ENCODE data around the gene SMG6.
A peak's percentile ranks its signal among the peaks of the same experiment; 100 is the strongest.

SMG6 gene

GRCh38 chr17:2067048-2067561 is 236.5 kb downstream of the SMG6 start:
- Histone ChIP-seq H2AFZ (ENCODE audit: low read length) (no peak overlapping the region), H3K18ac (ENCODE audit: low read length) (no peak overlapping the region), H4K8ac (ENCODE audit: low read depth, low read length) (no peak overlapping the region), H3K4me3 (ENCODE audit: low read length in 2 of 2) (no peak overlapping the region), H3K79me1 (ENCODE audit: low read depth, low read length) (peaks cover 5% of the 10 kb centered on the region), H2BK15ac (ENCODE audit: low read length) (no peak overlapping the region), H3K9ac (ENCODE audit: low read depth, low read length, poor library complexity) (no peak overlapping the region), H3K4ac (ENCODE audit: low read length) (no peak overlapping the region), H4K91ac (ENCODE audit: low read depth, low read length, poor library complexity) (no peak overlapping the region), H3K9me3 (replicated peaks in 1 of 2; ENCODE audit: control insufficient read depth in 2 of 2, insufficient read depth in 1 of 2, low read depth in 1 of 2, low read length in 2 of 2) (peaks cover 0 to 2% of the 10 kb centered on the region in 2 donors), H2BK5ac (ENCODE audit: low read length) (no peak overlapping the region), H2BK120ac (ENCODE audit: low read depth, low read length) (no peak overlapping the region), H2AK5ac (ENCODE audit: low read depth, low read length) (no peak overlapping the region), H3K27ac (replicated peaks; ENCODE audit: low read length) (no peak overlapping the region), H3K23ac (ENCODE audit: low read depth, low read length, poor library complexity) (no peak overlapping the region), H2BK12ac (ENCODE audit: low read length) (no peak overlapping the region), H3K4me1 (ENCODE audit: control insufficient read depth in 2 of 2, insufficient read depth in 1 of 2, low read depth in 1 of 2, low read length in 2 of 2) (peaks cover 4 to 17% of the 10 kb centered on the region in 2 donors), H3K27me3 (ENCODE audit: control insufficient read depth in 3 of 3, insufficient read depth in 3 of 3, low read depth in 1 of 3, low read length in 3 of 3) (no peaks in the 10 kb centered on the region), H3K36me3 (replicated peaks in 1 of 2; ENCODE audit: control insufficient read depth in 2 of 2, insufficient read depth in 2 of 2, low read length in 2 of 2) (peaks cover 26 to 93% of the 10 kb centered on the region in 2 donors), H3K4me2 (ENCODE audit: insufficient read depth, low read length, poor library complexity, severe bottlenecking) (no peak overlapping the region), H3K14ac (ENCODE audit: low read length) (no peak overlapping the region)
- DNase-seq (ENCODE audit: low spot score): no peak
- WGBS, 2 donors (ENCODE audit: extremely low coverage in 2 of 2, insufficient read length in 2 of 2, insufficient replicate concordance in 1 of 2): no CpG with 5 or more reads among the region's 14 CpGs

GRCh38 chr17:2065949-2066400 is 237.6 kb downstream of the SMG6 start:
- Histone ChIP-seq H3K4me1 (ENCODE audit: control insufficient read depth in 2 of 2, insufficient read depth in 1 of 2, low read depth in 1 of 2, low read length in 2 of 2) (peaks cover 4 to 17% of the 10 kb centered on the region in 2 donors), H2AFZ (ENCODE audit: low read length) (no peak overlapping the region), H2BK120ac (ENCODE audit: low read depth, low read length) (no peak overlapping the region), H2BK12ac (ENCODE audit: low read length) (no peak overlapping the region), H3K4me3 (ENCODE audit: low read length in 2 of 2) (peak overlapping the region in 1 of 2 donors; percentile 55), H3K23ac (ENCODE audit: low read depth, low read length, poor library complexity) (no peak overlapping the region), H3K4me2 (ENCODE audit: insufficient read depth, low read length, poor library complexity, severe bottlenecking) (no peak overlapping the region), H4K91ac (ENCODE audit: low read depth, low read length, poor library complexity) (no peak overlapping the region), H3K18ac (ENCODE audit: low read length) (no peak overlapping the region), H3K9ac (ENCODE audit: low read depth, low read length, poor library complexity) (peak overlapping the region; percentile 44), H3K27me3 (ENCODE audit: control insufficient read depth in 3 of 3, insufficient read depth in 3 of 3, low read depth in 1 of 3, low read length in 3 of 3) (peaks cover 0 to 3% (median 0%) of the 10 kb centered on the region in 3 experiments), H2AK5ac (ENCODE audit: low read depth, low read length) (no peak overlapping the region), H3K14ac (ENCODE audit: low read length) (peak overlapping the region; percentile 47), H2BK15ac (ENCODE audit: low read length) (no peak overlapping the region), H2BK5ac (ENCODE audit: low read length) (no peak overlapping the region), H3K79me1 (ENCODE audit: low read depth, low read length) (peaks cover 8% of the 10 kb centered on the region), H3K9me3 (replicated peaks in 1 of 2; ENCODE audit: control insufficient read depth in 2 of 2, insufficient read depth in 1 of 2, low read depth in 1 of 2, low read length in 2 of 2) (peaks cover 0 to 2% of the 10 kb centered on the region in 2 donors), H3K36me3 (replicated peaks in 1 of 2; ENCODE audit: control insufficient read depth in 2 of 2, insufficient read depth in 2 of 2, low read length in 2 of 2) (peaks cover 30 to 93% of the 10 kb centered on the region in 2 donors), H4K8ac (ENCODE audit: low read depth, low read length) (no peak overlapping the region), H3K4ac (ENCODE audit: low read length) (peak overlapping the region; percentile 61), H3K27ac (replicated peaks; ENCODE audit: low read length) (no peak overlapping the region)
- DNase-seq (ENCODE audit: low spot score): no peak
- no CpG with 5 or more reads among the region's 10 CpGs for WGBS, 2 donors (ENCODE audit: extremely low coverage in 2 of 2, insufficient read length in 2 of 2, insufficient replicate concordance in 1 of 2)

GRCh38 chr17:2064980-2065785 is 238.4 kb downstream of the SMG6 start:
- Histone ChIP-seq H3K14ac (ENCODE audit: low read length) (no peak overlapping the region), H3K27ac (replicated peaks; ENCODE audit: low read length) (no peak overlapping the region), H3K9me3 (replicated peaks in 1 of 2; ENCODE audit: control insufficient read depth in 2 of 2, insufficient read depth in 1 of 2, low read depth in 1 of 2, low read length in 2 of 2) (peaks cover 0 to 2% of the 10 kb centered on the region in 2 donors), H2AK5ac (ENCODE audit: low read depth, low read length) (no peak overlapping the region), H3K4me1 (ENCODE audit: control insufficient read depth in 2 of 2, insufficient read depth in 1 of 2, low read depth in 1 of 2, low read length in 2 of 2) (peaks cover 4 to 17% of the 10 kb centered on the region in 2 donors), H3K4me2 (ENCODE audit: insufficient read depth, low read length, poor library complexity, severe bottlenecking) (no peak overlapping the region), H3K4me3 (ENCODE audit: low read length in 2 of 2) (no peak overlapping the region), H3K79me1 (ENCODE audit: low read depth, low read length) (peaks cover 8% of the 10 kb centered on the region), H2AFZ (ENCODE audit: low read length) (no peak overlapping the region), H2BK12ac (ENCODE audit: low read length) (no peak overlapping the region), H4K91ac (ENCODE audit: low read depth, low read length, poor library complexity) (no peak overlapping the region), H3K4ac (ENCODE audit: low read length) (no peak overlapping the region), H3K18ac (ENCODE audit: low read length) (peak overlapping the region; percentile 48), H4K8ac (ENCODE audit: low read depth, low read length) (no peak overlapping the region), H2BK15ac (ENCODE audit: low read length) (no peak overlapping the region), H2BK120ac (ENCODE audit: low read depth, low read length) (no peak overlapping the region), H3K23ac (ENCODE audit: low read depth, low read length, poor library complexity) (peak overlapping the region; percentile 69), H3K9ac (ENCODE audit: low read depth, low read length, poor library complexity) (peak overlapping the region; percentile 56), H3K27me3 (ENCODE audit: control insufficient read depth in 3 of 3, insufficient read depth in 3 of 3, low read depth in 1 of 3, low read length in 3 of 3) (peaks cover 0 to 11% (median 2%) of the 10 kb centered on the region in 3 experiments), H2BK5ac (ENCODE audit: low read length) (no peak overlapping the region), H3K36me3 (replicated peaks in 1 of 2; ENCODE audit: control insufficient read depth in 2 of 2, insufficient read depth in 2 of 2, low read length in 2 of 2) (peaks cover 30 to 92% of the 10 kb centered on the region in 2 donors)
- DNase-seq (ENCODE audit: low spot score): no peak
- WGBS, 2 donors (ENCODE audit: extremely low coverage in 2 of 2, insufficient read length in 2 of 2, insufficient replicate concordance in 1 of 2): no CpG with 5 or more reads among the region's 24 CpGs

GRCh38 chr17:2064520-2064971 is 239.0 kb downstream of the SMG6 start:
- Histone ChIP-seq H3K4me2 (ENCODE audit: insufficient read depth, low read length, poor library complexity, severe bottlenecking) (no peak overlapping the region), H3K27me3 (ENCODE audit: control insufficient read depth in 3 of 3, insufficient read depth in 3 of 3, low read depth in 1 of 3, low read length in 3 of 3) (peaks cover 0 to 17% (median 8%) of the 10 kb centered on the region in 3 experiments), H2AFZ (ENCODE audit: low read length) (no peak overlapping the region), H3K4ac (ENCODE audit: low read length) (no peak overlapping the region), H3K9ac (ENCODE audit: low read depth, low read length, poor library complexity) (no peak overlapping the region), H2BK12ac (ENCODE audit: low read length) (no peak overlapping the region), H3K23ac (ENCODE audit: low read depth, low read length, poor library complexity) (peak overlapping the region; percentile 55), H4K91ac (ENCODE audit: low read depth, low read length, poor library complexity) (no peak overlapping the region), H3K14ac (ENCODE audit: low read length) (no peak overlapping the region), H3K4me3 (ENCODE audit: low read length in 2 of 2) (no peak overlapping the region), H3K18ac (ENCODE audit: low read length) (peak overlapping the region; percentile 48), H3K27ac (replicated peaks; ENCODE audit: low read length) (no peak overlapping the region), H3K36me3 (replicated peaks in 1 of 2; ENCODE audit: control insufficient read depth in 2 of 2, insufficient read depth in 2 of 2, low read length in 2 of 2) (peaks cover 30 to 91% of the 10 kb centered on the region in 2 donors), H2BK120ac (ENCODE audit: low read depth, low read length) (no peak overlapping the region), H2BK15ac (ENCODE audit: low read length) (no peak overlapping the region), H2BK5ac (ENCODE audit: low read length) (no peak overlapping the region), H3K79me1 (ENCODE audit: low read depth, low read length) (peaks cover 8% of the 10 kb centered on the region), H4K8ac (ENCODE audit: low read depth, low read length) (no peak overlapping the region), H3K4me1 (ENCODE audit: control insufficient read depth in 2 of 2, insufficient read depth in 1 of 2, low read depth in 1 of 2, low read length in 2 of 2) (peaks cover 4 to 17% of the 10 kb centered on the region in 2 donors), H3K9me3 (replicated peaks in 1 of 2; ENCODE audit: control insufficient read depth in 2 of 2, insufficient read depth in 1 of 2, low read depth in 1 of 2, low read length in 2 of 2) (peaks cover 0 to 2% of the 10 kb centered on the region in 2 donors), H2AK5ac (ENCODE audit: low read depth, low read length) (no peak overlapping the region)
- no peak for DNase-seq (ENCODE audit: low spot score)
- WGBS, 2 donors (ENCODE audit: extremely low coverage in 2 of 2, insufficient read length in 2 of 2, insufficient replicate concordance in 1 of 2): no CpG with 5 or more reads among the region's 6 CpGs
